HG02763 (cell line): Measurements from ENCODE around the gene IGF1R.

Experiments
- ATAC-seq: cut with Tn5 transposase; IDR thresholded peaks from one replicate; pipeline ENCODE4 v1.9.1; 2021; ENCODE audit warnings: mild to moderate bottlenecking, moderate library complexity; ENCODE audit not compliant: unreplicated experiment

The IGF1R gene

DNA sequence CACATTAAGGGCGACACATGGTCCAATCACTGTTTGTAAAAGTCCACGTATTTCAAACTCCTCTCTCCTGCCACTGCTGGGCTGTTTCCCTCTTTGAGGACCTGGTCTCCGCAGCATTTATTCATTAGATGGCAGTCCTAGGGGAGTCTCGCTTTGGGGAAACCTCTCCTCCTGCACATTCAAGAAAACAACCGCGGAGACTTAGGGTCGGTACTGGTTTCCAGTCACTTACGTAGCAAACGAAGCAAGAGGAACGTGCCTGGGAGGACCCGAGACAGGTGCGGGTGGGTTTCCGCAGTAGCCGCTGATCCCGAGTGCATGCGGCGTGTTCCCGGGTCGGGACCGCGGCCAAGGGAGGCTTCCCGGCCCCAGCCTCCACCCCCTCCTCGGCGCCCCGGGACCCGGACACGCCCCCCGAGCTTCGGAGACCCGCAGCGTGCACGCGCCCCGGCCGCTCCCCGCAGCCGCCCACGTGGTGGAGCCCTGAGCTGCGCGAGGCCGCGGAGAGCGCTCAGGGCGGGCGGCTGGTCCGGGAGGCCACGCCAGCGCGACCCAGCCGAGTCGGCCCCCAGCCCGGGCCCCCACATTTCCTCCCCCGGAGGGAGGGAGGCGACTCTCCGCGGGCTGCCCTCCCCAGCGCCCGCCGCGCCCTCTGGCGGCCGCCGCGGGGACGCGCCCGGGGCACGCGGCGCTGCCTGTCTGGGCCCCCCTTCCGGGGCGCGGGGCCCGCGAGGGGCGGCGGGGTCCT lies 1.1 kb upstream of the IGF1R start:
- ATAC-seq = peak; percentile 43

DNA sequence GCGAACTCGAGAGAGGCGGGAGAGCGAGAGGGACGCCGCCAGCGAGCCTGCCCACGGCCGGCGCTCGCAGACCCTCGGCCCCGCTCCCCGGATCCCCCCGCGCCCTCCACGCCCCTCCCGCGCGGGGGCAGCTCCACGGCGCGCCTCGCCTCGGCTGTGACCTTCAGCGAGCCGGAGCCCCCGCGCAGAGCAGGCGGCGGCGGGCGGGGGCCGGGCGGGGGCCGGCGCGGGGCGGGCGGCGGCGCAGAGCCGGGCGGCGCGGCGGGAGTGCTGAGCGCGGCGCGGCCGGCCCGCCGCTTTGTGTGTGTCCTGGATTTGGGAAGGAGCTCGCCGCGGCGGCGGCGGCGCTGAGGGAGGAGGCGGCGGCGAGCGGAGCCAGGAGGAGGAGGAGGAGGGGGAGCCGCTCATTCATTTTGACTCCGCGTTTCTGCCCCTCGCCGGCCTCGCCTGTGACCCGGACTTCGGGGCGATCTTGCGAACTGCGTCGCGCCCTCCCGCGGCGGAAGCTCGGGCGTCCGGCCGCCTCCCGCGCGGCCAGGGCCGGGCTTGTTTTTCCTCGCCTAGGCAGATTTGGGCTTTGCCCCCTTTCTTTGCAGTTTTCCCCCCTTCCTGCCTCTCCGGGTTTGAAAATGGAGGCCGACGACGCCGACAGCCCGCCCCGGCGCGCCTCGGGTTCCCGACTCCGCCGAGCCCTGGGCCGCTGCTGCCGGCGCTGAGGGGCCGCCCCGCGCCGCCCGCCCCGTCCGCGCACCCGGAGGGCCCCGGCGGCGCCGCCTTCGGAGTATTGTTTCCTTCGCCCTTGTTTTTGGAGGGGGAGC lies 524 bp downstream of the IGF1R start:
- peak; percentile 27 for ATAC-seq

DNA sequence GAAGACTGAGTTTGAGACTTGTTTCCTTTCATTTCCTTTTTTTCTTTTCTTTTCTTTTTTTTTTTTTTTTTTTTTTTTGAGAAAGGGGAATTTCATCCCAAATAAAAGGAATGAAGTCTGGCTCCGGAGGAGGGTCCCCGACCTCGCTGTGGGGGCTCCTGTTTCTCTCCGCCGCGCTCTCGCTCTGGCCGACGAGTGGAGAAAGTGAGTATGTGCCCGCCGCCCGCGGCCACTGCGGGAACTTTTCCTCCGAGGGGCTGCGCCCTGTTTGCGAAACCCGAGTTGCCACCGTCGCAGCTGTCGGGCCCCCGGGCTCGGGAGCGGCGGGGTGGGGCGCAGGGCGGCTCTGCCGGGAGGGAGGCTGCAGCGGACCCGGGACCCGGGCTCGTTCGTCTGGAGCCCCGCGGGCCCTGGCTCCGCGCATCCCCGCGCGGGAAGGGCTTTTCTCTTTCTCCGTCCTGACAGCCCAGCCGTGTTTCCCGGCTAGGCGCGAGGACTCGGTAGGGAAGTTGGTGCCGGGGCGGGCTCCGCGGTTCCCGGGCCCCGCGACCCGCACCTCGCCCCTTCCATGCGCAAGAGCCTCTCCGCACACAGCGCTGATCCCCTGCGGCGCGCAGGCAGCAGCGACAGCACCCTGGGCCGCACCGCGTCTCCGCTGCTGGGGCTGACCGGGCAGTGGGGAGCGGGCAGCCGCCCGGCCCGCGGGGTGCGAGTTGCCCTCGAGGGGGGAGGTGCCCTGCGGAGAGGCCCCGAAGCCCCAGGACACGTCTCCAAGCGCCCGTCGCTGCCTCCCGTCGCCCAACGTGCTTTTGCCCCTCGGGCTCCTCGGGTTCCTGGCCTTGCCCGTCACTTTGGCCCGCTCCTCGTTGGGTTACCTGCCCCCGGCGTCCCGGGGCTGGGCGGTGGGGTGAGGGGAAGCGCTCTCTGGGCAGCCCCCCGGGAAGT lies 1.4 kb downstream of the IGF1R start:
- no peak for ATAC-seq

DNA sequence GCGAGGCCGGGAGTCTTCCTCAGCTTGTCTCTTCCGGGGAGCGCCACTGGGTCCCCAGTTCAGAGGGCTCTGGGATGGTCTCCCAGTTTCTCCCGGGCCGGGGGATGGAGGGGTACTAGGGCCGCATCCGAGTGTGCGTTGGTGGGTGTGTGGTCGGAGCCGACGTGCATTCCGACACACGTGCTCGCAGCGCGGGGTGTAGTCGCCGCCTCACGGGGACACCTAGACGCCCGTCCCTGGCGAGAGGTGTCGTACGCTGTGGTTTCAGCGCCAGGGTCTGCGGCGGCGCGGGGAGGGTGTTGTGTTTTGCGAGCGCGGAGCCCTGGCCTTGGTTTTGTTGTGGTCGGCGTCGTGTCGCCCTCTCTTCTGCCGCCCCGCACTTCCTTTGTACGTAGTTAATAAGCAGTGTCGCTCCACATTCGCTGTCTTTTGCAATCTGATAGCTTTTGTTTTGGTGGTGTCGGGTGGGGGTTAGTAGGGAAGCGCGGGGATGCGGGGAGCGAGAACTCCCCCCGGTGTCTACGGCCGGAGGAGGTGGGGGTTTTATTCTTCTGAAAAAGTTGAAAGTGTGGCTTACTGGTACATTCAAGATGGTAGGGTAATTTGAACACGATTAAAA lies 2.2 kb downstream of the IGF1R start:
- no peak for ATAC-seq

DNA sequence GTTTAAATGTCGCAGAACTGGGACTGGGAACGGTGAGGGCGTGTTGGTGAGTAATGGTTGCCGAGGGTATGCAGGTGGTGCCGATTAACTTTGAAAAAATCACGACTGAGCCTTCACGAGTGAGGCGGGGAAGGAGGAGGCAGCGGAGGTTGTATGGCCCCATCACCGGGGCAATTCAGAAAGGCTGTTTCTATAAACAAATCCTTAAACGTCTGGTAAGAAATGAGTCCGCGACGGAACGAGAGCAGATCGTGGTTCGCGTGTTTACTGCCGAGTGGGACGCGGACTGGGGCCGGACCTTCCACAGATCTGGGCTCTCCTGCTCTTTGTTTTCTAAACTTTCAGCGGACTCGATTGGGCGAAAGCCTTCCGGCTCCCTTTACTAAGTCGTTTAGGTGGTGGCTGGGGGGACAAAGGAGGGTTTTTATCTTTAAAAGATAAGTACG lies 2.7 kb downstream of the IGF1R start:
- no peak for ATAC-seq

DNA sequence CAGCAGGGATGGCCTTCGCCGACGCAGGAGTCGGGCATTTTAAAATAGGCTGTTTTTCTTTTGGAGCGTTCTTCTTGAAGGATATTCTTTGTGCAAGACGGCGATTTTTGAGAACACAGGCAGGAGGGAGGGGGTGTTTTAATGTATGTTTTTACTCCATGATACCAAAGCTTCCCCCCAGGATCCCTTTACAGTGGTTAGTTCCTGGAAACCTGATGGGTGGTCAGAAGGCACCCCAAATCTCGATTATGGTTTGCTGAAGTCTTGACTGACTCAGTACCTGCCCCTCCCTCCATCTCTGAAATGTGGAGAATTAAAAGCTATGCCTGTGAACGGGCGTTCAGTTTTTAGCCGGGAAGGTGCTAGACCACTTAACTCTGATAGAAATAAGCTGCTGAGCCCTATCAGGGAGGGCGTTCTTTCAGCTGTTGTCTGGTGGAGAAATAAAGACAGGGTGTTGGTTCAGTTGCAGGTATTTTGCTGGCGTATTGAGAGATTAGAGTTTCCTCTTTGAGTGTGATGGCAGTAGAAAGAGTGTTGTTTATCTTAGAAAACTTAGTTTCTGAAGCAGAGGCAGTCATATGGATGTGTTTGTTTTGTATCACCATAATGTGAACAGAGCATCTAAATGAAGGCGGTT lies 3.4 kb downstream of the IGF1R start:
- no peak for ATAC-seq

DNA sequence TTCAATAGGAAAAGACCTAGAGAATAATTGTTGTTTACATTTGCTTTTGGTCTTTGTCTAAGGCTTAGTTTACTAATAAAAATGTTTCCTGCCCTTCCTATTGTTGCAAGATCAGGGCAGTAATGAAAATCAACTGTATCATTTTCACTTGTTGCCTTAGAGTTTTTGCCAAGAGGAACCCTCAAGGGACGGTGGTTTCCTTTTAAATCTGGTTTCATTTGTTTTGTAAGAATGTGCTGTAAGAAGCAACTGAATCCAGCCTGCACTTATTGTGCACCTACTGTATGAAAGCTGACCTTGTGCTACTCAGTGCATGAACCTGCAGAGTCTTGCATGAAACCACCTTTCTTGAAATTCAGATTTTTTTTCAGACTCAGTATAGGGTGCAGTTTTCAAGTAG lies 5.3 kb downstream of the IGF1R start:
- no peak for ATAC-seq

DNA sequence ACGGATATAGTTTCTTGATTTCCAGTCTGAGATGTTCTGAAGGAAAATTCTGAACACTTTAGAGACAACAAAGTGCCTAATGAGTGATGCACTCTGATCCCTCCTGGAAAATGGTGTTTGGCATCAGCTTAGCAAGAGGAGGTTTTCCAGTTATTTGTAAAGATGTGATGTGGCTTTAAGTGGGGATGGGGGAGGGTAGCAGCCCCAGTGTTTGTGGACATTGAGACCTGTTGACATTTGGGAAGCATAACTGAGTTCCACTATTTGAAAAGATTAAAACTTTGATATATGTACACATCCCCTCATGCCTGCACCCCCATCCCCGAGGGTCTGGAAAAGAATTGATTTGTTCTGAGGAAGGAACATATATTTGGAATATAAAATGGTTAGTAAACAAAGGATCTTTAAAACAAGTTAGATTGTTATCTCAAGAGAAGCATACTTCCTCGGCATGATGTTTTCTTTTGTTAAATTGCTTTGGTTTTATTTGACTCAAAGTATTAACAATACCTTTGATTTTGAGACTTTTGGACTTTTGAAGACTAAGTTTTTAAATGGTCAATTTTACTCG lies 6.5 kb downstream of the IGF1R start:
- ATAC-seq = no peak

DNA sequence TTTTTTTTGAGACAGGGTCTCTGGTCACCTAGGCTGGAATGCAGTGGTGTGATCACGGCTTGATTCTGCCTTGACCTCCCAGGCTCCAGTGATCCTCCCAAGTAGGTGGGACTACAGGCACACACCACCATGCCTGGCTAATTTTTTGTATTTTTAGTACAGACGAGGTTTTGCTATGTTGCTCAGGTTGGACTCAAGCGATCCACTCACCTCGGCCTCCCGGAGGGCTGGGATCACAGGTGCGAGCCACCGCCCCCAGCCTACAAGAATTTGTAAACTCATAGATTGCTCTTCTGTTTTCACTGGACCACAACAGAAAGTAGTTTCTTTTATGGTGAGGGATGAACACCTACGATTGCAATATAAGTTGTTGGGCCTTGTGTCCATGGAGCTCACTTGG lies 7.4 kb downstream of the IGF1R start:
- no peak for ATAC-seq

DNA sequence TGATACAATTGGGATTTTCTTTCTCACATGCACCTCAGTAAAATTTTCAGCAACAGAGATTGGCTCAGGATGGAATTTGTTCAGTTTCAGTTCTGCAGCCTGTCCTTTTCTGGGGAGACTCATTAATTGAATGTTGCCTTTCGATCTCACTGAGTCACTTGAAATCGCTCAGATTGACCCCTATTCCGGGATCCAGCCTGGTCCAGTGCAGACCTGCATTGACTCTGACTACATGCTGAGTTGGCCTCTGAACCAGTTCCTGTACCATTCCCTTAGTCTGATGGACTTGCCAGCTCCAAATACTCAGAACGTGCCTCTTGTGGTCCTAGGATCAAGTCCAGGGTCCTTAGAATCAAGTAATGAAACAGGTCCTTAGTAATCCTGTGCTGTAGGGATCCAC lies 9.4 kb downstream of the IGF1R start:
- no peak for ATAC-seq

DNA sequence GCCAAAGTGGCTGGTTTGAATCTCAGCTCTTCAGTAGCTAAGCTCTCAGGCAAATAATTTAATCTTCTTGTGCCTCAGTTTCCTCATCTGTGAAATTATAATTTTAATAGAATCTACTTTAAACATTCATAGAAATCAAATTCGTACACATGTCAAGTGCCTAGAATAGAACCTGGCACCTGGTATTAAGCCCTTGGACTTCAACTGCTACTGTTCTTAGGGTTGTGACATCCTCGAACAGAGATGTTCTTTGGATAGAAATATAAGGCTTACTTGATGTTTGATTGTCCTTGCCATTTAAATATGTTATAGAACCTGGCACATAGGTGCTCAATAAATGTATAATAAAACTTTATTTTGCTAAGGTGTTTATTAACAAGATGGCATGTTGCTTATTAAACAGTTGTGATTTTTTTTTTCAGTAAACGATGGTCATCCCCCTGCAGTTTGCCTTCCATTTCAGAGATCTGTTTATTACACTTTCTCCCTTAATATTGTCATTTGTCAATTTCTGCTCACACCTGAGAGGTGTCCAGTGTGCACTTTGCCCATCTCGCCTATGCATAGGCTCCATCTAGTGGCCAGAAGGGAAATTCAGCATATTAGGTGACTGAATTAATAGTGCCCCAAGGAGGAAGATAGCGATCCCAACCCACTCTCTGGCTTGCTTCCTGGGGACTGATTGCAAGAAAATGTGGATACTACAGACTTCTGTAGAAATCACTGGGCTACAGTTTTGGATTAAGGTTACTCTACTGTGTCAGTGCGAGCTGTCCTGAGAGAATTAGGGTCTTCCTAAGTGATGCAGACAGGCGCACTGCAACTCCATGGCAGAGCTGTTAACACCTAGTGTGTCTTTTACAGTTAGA lies 10.7 kb downstream of the IGF1R start:
- no peak for ATAC-seq

DNA sequence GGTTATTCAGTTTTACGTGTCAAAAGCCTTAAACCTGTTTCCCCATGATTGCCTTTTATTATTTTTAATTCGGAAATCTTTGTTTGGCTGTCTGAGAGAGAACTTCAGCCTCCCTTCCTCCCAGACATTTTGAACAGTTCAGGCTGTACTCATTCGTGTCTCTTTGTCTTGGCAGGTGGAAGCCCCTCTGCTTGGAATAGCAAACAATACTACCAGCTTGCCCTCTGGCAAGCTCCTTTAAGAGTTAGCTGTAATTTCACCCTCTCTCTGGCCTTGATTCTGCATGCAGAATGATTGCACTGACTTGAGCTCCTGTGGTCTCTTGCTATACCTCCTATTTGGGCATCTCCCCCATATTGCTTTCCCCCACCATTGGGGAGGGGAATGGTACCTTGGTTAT lies 11.7 kb downstream of the IGF1R start:
- no peak for ATAC-seq

DNA sequence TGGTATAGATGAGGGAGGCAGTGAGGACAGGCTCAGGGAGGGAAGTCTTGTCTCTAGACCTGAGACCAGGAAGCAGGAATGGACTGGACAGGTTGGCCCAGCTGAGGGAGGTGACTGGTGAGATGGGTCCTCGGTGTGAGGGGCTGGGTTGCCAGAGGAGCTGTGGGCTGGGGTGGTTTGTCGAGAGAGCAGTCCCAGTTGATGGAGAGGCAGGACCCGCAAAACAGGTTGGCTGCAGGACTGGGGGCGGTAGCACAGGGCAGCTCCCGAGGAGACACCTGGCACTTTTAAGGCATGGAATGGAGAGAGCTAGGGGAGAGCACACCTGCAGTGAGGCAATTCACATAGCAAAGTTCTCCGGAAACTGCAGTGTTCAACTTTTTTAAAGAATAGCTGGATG lies 14.7 kb downstream of the IGF1R start:
- ATAC-seq = no peak

DNA sequence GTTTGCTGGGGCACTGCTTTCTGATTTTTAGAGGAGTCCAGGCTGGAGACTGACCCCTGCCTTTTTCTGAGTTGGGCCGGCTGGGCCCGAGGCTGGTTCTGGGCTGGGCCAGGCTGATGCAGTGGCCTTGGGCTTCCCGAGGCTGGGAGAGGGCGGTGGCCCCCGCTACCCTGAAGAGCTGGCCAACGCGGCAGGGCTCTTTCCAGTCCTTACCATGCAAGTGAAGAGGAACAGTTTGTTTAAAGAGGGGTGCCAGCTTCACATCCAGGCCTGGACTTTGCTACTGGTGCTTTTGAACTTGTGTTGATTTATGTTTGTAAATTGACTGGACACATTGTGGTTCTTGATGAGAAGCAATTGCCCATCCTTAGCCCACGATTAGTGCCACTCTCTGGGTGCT lies 15.3 kb downstream of the IGF1R start:
- no peak for ATAC-seq

DNA sequence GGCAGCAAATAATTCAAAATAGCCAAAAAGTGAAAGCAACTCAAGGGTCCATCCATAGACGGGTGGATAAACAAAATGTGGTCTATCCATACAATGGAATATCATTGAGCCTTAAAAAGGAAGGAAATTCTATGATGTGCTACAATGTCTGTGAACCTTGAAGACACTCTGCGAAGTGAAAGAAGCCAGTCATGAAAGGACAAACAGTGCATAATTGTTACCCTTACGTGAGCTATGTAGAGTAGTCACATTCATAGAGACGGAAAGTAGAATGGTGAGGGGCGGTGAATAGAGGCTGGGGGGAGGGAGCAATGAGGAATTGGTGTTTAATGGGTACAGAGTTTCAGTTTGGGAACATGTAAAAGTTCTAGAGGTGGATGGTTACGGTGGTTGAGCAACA lies 18.1 kb downstream of the IGF1R start:
- no peak for ATAC-seq

DNA sequence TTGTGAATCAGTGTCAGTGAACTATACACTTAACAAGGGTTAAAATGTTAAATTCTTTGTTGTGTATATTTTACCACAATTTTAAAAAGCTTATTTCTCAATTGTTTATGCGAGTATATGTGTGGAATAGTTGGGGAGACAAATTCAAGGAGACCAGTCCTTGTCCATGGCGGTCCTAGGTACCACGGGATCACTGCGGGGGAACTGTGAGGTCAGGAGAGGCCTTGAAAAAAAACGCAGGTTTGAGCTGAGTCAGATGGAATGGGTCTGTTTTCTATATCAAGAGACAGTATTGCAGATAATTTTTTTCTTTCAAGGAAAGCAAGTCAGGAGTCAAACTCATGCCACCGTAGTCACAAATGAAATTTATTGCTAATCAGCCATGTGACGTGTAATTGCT lies 18.5 kb downstream of the IGF1R start:
- no peak for ATAC-seq

DNA sequence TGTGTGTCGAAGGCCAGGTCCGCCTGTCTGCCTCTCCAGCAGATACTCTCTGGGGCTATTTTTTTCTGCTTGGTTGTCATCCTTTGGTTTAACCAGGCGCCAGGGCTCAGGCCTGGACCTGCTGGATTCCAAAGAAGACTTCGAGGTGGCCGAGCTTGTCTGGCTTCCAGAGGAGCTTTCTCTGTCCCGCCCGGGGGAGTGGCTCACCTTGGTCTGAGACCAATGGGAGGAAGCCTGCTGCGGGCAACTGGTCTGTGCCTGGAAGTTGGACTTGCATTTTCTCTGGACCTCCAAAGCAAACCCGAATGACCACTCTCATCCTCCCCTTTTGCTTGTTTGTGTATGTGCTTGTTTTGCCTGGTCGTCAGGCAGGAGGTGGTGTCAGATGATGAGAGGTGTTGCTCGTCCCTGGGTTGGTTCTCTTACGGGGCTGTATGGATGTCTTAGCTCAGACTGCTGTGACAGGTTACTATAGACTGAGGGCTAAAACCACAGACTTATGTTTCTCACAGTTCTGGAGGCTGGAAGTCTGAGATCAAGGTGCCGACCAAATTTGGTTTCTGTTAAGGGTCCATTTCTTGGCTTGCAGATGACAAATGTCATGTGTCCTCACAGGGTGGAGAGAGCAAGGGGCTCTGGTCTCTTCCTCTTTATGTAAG lies 19.3 kb downstream of the IGF1R start:
- no peak for ATAC-seq

DNA sequence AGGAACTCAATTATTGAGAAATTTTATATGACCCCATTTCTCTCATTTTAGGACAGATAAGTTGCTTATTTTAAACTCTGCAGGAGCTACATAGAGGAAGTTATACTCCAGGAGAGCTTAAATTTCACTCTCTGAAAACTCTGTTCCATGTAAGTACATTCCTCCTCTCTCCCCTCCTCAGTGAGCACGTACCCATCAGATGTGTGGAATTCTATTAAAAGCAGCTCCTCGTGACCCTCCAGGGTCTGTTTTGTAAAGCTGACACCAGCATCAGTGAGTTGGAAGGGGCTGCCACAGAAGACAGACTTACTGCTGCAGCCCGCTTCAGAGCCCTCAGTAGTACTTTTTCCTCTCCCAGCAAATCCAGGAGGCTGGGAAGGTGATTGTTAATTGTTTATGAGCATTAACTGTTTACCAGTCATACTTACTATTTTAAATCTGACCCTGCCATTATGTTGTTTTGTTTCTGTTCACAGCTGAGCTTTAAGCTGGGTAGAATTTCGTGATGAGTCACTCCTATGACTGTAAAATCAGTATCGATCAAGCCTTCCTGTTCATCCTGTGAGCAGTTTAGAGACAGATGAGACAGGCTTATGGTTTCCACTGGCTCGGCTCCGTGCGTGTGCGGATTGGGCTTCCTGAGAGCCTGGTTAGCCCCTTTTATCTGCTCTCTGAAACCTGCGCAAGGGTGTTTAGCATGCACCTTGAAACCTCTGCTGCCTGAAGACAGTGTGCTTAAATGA lies 20.4 kb downstream of the IGF1R start:
- no peak for ATAC-seq
